ENCODE data around the gene CFL1.
"Not testable (repeated sequence)": the region's sequence is repeated elsewhere in the genome, so short reads cannot be mapped to it uniquely, and the experiment has no call there.

CFL1 gene

GRCh38 chr11:65856689-65857499 is 1.1 kb downstream of the CFL1 start:
- no peak for DNase-seq

GRCh38 chr11:65855927-65856363 is 2.0 kb downstream of the CFL1 start:
- no peak for DNase-seq

GRCh38 chr11:65854852-65855837 is 2.8 kb downstream of the CFL1 start:
- no peak for DNase-seq

GRCh38 chr11:65854161-65854592 is 3.8 kb downstream of the CFL1 start:
- no peak for DNase-seq

GRCh38 chr11:65853246-65853979 is 4.6 kb downstream of the CFL1 start:
- DNase-seq: no peak

- DNase-seq: no peak
These were observed 5.3 kb downstream of the CFL1 start for GRCh38 chr11:65852508-65853245.

- no peak for DNase-seq
These were observed 6.0 kb downstream of the CFL1 start for GRCh38 chr11:65851811-65852507.

- DNase-seq: no peak
These were observed 6.8 kb downstream of the CFL1 start for GRCh38 chr11:65851083-65851579.

GRCh38 chr11:65850217-65851082 is 7.5 kb downstream of the CFL1 start:
- no peak for DNase-seq

- no peak for DNase-seq
These were observed 8.2 kb downstream of the CFL1 start for GRCh38 chr11:65849771-65850216.

- DNase-seq: no peak
These were observed 8.6 kb downstream of the CFL1 start for GRCh38 chr11:65849366-65849765.

- not testable (repeated sequence) for DNase-seq
These were observed 9.3 kb downstream of the CFL1 start for GRCh38 chr11:65848693-65849092.

- DNase-seq: no peak
These were observed 10.2 kb downstream of the CFL1 start for GRCh38 chr11:65847746-65848145.

GRCh38 chr11:65844231-65844872 is 13.6 kb downstream of the CFL1 start:
- no peak for DNase-seq

GRCh38 chr11:65843811-65844210 is 14.2 kb downstream of the CFL1 start:
- no peak for DNase-seq

- DNase-seq: no peak
These were observed 15.8 kb downstream of the CFL1 start for GRCh38 chr11:65842144-65842543.

- no peak for DNase-seq
These were observed 23.8 kb downstream of the CFL1 start for GRCh38 chr11:65834202-65834601.

GRCh38 chr11:65833297-65834030 is 24.5 kb downstream of the CFL1 start, which contains the start of gene SNX32:
TSS of gene SNX32 (plus strand) at chr11:65833963. CDS start at chr11:65834066, 103 bp downstream.
- peak; percentile 75 for DNase-seq

GRCh38 chr11:65832231-65832630 is 25.7 kb downstream of the CFL1 start:
- DNase-seq: not testable (repeated sequence)

Measured in NCI-H1694 (cell line).